Measurements from ENCODE around the gene PALD1.
A peak's percentile ranks its signal among the peaks of the same experiment; 100 is the strongest.
"Not testable (repeated sequence)": the region's sequence is repeated elsewhere in the genome, so short reads cannot be mapped to it uniquely, and the experiment has no call there.

Gene PALD1

DNA sequence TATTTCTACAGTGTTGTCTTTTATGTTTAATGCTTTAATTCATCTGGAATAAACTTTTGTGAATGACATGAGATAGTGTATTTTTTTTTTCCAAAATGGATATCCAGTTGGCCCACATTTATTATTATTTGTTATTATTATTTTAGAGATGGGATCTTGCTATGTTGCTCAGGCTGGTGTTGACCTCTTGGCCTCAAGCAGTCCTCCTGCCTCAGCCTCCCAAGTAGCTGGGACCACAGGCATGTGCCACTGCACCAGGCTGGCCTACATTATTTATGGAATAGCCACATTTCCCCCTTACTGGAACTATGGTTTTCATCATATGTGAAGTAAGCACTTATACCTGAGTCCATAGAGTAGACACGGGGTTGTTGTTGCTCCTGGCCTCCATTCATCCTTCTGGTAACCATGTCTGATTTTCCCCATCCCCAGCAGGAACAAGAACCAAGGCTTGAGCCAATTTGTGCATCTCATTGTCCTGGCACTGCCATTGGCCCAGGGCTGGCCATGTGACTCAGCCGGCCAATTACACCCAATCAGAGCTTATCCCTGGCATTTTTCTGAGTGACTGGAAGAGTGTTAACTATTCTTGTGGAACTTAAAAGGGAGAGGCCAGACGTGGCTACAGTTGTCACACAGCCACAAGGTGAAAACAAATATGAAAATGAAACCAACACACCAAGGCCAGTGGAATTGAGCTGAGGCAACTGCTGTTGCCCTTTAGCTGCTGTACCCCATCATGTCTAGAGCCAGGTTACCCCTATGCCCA is 100.9 kb downstream of the PALD1 start:
- no peaks in the 10 kb centered on the region for H3K27me3 ChIP-seq (ENCODE audit: low read length)
- no peaks in the 10 kb centered on the region; the same call in 1 of the 2 replicates for H3K36me3 ChIP-seq (ENCODE audit: low read length)
- TF ChIP-seq, protein P1, sequence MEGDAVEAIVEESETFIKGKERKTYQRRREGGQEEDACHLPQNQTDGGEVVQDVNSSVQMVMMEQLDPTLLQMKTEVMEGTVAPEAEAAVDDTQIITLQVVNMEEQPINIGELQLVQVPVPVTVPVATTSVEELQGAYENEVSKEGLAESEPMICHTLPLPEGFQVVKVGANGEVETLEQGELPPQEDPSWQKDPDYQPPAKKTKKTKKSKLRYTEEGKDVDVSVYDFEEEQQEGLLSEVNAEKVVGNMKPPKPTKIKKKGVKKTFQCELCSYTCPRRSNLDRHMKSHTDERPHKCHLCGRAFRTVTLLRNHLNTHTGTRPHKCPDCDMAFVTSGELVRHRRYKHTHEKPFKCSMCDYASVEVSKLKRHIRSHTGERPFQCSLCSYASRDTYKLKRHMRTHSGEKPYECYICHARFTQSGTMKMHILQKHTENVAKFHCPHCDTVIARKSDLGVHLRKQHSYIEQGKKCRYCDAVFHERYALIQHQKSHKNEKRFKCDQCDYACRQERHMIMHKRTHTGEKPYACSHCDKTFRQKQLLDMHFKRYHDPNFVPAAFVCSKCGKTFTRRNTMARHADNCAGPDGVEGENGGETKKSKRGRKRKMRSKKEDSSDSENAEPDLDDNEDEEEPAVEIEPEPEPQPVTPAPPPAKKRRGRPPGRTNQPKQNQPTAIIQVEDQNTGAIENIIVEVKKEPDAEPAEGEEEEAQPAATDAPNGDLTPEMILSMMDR (IDR thresholded peaks at IDR 0.05; ENCODE audit: insufficient read depth, low read length, poor library complexity, severe bottlenecking), result no peak
- no peak for TF ChIP-seq EZH2phosphoT487 (conservative IDR thresholded peaks at IDR 0.05; ENCODE audit: low read length)
- H4K20me1 ChIP-seq (ENCODE audit: low read depth, low read length), result no peaks in the 10 kb centered on the region
- peaks cover 32% of the 10 kb centered on the region for H3F3A ChIP-seq (ENCODE audit: insufficient read depth)
- no peak overlapping the region for H2AFZ ChIP-seq (ENCODE audit: low read depth, low read length, severe bottlenecking)
- no peaks in the 10 kb centered on the region for H3K9me2 ChIP-seq (replicated peaks; ENCODE audit: insufficient read depth, low read length)
- peak overlapping the region; percentile 91; the same call in 1 of the 2 replicates for H3K27ac ChIP-seq (ENCODE audit: low read depth, low read length)
- H3K79me2 ChIP-seq (ENCODE audit: insufficient read depth, low read length), result no peaks in the 10 kb centered on the region
- H3K9me3 ChIP-seq (ENCODE audit: insufficient read depth, low read length), result no peaks in the 10 kb centered on the region
- H3K4me2 ChIP-seq (ENCODE audit: low read depth, low read length, poor library complexity, severe bottlenecking), result no peak overlapping the region
- no peak overlapping the region for H3K9ac ChIP-seq (ENCODE audit: low read length)
- H3K4me3 ChIP-seq (ENCODE audit: insufficient read depth, low read length, poor library complexity, severe bottlenecking), result no peak overlapping the region

GRCh38 chr10:70581176-70581575 is 102.6 kb downstream of the PALD1 start:
- not testable (repeated sequence) for H2AFZ ChIP-seq (ENCODE audit: low read depth, low read length, severe bottlenecking); H3K4me3 ChIP-seq (ENCODE audit: insufficient read depth, low read length, poor library complexity, severe bottlenecking); H3K9me2 ChIP-seq (replicated peaks; ENCODE audit: insufficient read depth, low read length); H3K9me3 ChIP-seq (ENCODE audit: insufficient read depth, low read length); H3K27ac ChIP-seq (ENCODE audit: low read depth, low read length); H3K36me3 ChIP-seq (ENCODE audit: low read length); H3K79me2 ChIP-seq (ENCODE audit: insufficient read depth, low read length); H3K27me3 ChIP-seq (ENCODE audit: low read length); H3K9ac ChIP-seq (ENCODE audit: low read length); H3K4me2 ChIP-seq (ENCODE audit: low read depth, low read length, poor library complexity, severe bottlenecking); H4K20me1 ChIP-seq (ENCODE audit: low read depth, low read length)
- H3F3A ChIP-seq (ENCODE audit: insufficient read depth), result peaks cover 19% of the 10 kb centered on the region

DNA sequence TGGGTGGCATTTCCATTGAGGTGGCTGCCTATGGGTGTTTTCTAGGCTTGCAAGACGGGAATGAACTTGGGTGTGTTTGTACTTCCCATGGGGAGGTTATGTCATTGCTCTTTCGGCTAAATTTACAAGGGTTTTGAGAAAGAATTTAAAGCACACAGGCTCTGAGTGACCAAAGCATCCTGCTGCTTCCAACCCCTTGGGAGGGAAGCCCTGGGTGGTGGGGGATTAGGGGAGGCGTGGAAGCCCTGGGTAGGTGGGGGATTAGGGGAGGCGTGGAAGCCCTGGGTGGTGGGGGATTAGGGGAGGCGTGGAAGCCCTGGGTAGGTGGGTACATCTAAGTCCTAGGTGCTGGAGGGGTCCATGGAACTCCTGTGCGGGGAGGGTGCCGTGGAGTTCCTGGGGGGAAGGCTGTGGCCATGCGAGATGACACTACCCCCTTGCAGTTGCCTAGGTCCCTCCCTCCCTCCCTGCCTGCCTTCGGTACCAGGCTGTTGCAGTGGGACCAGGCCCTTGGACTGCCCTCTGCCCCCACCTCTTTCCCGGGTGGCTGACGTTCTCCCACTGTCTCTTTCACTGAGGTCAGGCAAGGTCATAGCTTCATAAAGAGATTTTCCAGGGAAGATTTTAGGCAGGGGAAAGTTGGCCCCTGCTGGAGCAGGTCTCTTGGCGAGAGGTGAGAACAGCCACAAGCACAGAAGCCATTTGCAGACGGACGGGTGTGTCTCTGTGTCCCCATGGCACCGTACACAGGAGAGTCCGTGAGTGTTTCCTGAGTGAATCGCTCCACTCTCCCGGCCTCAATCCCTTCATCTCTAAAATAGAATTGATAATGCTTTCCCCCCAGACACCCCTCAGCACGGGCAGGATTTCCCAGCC is 104.5 kb downstream of the PALD1 start:
- Histone ChIP-seq H3K9me2 (replicated peaks; ENCODE audit: insufficient read depth, low read length) (no peaks in the 10 kb centered on the region), H3K27ac (ENCODE audit: low read depth, low read length) (no peak overlapping the region), H3F3A (ENCODE audit: insufficient read depth) (peaks cover 8% of the 10 kb centered on the region; the same call in 1 of the 2 replicates), H3K27me3 (ENCODE audit: low read length) (no peaks in the 10 kb centered on the region), H4K20me1 (ENCODE audit: low read depth, low read length) (no peaks in the 10 kb centered on the region), H3K9ac (ENCODE audit: low read length) (no peak overlapping the region), H2AFZ (ENCODE audit: low read depth, low read length, severe bottlenecking) (no peak overlapping the region), H3K9me3 (ENCODE audit: insufficient read depth, low read length) (no peaks in the 10 kb centered on the region), H3K36me3 (ENCODE audit: low read length) (no peaks in the 10 kb centered on the region; the same call in 1 of the 2 replicates), H3K4me3 (ENCODE audit: insufficient read depth, low read length, poor library complexity, severe bottlenecking) (no peak overlapping the region), H3K79me2 (ENCODE audit: insufficient read depth, low read length) (no peaks in the 10 kb centered on the region), H3K4me2 (ENCODE audit: low read depth, low read length, poor library complexity, severe bottlenecking) (no peak overlapping the region)
- no peak for TF ChIP-seq EZH2phosphoT487 (conservative IDR thresholded peaks at IDR 0.05; ENCODE audit: low read length)
- TF ChIP-seq, protein P1 (IDR thresholded peaks at IDR 0.05; ENCODE audit: insufficient read depth, low read length, poor library complexity, severe bottlenecking), result no peak

Data from SU-DHL-6 (cell line).